K562 (cell line): ENCODE measurements around the gene SETD5. TPM values are rescaled to one million over a fixed set of nuclear protein-coding genes. Genes with fewer than 3 reads are reported as not detected.

ENCODE experiments used
- ATAC-seq: fragments of 200-7000 bp; cut with Tn5 transposase; 3 replicates; pipeline ENCODE4 v1.9.1; 2020; ENCODE audit warnings: moderate library complexity
- BruUV-seq: library from RNA; stranded (reverse); fragments of 400-500 nt; replicated peaks from 2 replicates; lab custom pipeline; 2021; lab: Mats Ljungman, UMichigan
- CTCF ChIA-PET: fragments of 300-600 bp; formaldehyde crosslinking; extraction: SDS; loops from one replicate; lab custom pipeline; 2021; ENCODE audit warnings: low intra/inter-chr PET ratio; lab: Yijun Ruan, JAX
- POLR2A ChIA-PET: fragments of 300-600, 350-650 bp; sonication (Branson Sonifier 250); formaldehyde crosslinking; extraction: SDS; loops from one replicate; lab custom pipeline; 2021; ENCODE audit warnings: antibody characterized with exemption, inconsistent platforms; lab: Yijun Ruan, JAX
- DNase-seq, 4 experiments: peaks; one replicate each; pipeline versions ENCODE4 v3.0.0 to v3.0.0-alpha.2; 2011 to 2018; ENCODE audit warnings: low spot score in 3 of 4, mixed read lengths in 3 of 4; ENCODE audit errors: extremely low read depth in 1 of 4
- FAIRE-seq: peaks from 2 replicates; lab custom pipeline; 2011; peaks lifted over from hg19 to GRCh38; lab: Jason Lieb, UNC
- H2AFZ ChIP-seq: 2 replicates; pipeline ENCODE4 v1.6.0; 2011; ENCODE audit warnings: low read depth, low read length, control low read depth, inconsistent platforms
- H3K27ac ChIP-seq: fragments of 200-600 bp; 3 replicates; pipeline ENCODE4 v1.8.0; 2011; ENCODE audit warnings: low read depth, mild to moderate bottlenecking, control low read depth, inconsistent platforms, low read length, moderate library complexity, mixed read lengths; ENCODE audit errors: extremely low read depth
- H3K27me3 ChIP-seq, 2 experiments: fragments of 300-600 bp in 1 of 2; 2 replicates in 1 of 2; 3 replicates in 1 of 2; pipeline versions ENCODE4 v1.6.0 to v1.8.0; 2011; ENCODE audit warnings: inconsistent platforms in 2 of 2, low read length in 2 of 2, mild to moderate bottlenecking in 1 of 2, mixed read lengths in 1 of 2, moderate library complexity in 1 of 2; ENCODE audit not compliant: control insufficient read depth in 2 of 2, insufficient read depth in 2 of 2
- H3K36me3 ChIP-seq: fragments of 300-600 bp; 3 replicates; pipeline ENCODE4 v1.8.0; 2011; ENCODE audit warnings: mild to moderate bottlenecking, low read length, inconsistent platforms; ENCODE audit not compliant: control insufficient read depth, insufficient read depth
- H3K4me1 ChIP-seq, 2 experiments: fragments of 200-600 bp in 1 of 2; replicated peaks in 1 of 2; 2 replicates in 1 of 2; 3 replicates in 1 of 2; pipeline versions ENCODE4 v1.5.1 to v1.8.0; 2011; ENCODE audit warnings: inconsistent platforms in 2 of 2, low read length in 2 of 2, mild to moderate bottlenecking in 1 of 2, mixed read lengths in 1 of 2, moderate library complexity in 1 of 2; ENCODE audit not compliant: control insufficient read depth in 2 of 2, insufficient read depth in 2 of 2
- H3K4me2 ChIP-seq: 2 replicates; pipeline ENCODE4 v1.6.1; 2011; ENCODE audit warnings: low read length, control low read depth, inconsistent platforms, mixed read lengths; ENCODE audit not compliant: insufficient read depth
- H3K4me3 ChIP-seq: fragments of 200-600 bp; sonication (generic), shearing (Covaris generic); 2 replicates; pipeline ENCODE4 v1.5.1; 2016; ENCODE audit warnings: control low read depth, inconsistent platforms
- H3K79me2 ChIP-seq: fragments of 200-600 bp; 3 replicates; pipeline ENCODE4 v1.8.0; 2011; ENCODE audit warnings: low read length, inconsistent platforms; ENCODE audit not compliant: control insufficient read depth, insufficient read depth
- H3K9ac ChIP-seq, 2 experiments: 2 replicates each; pipeline versions ENCODE4 v1.6.0 to v1.6.1; 2011; ENCODE audit warnings: low read depth in 2 of 2, low read length in 2 of 2, control low read depth in 1 of 2, inconsistent platforms in 1 of 2, mild to moderate bottlenecking in 1 of 2, mixed read lengths in 1 of 2; ENCODE audit not compliant: insufficient read depth in 1 of 2
- H3K9me1 ChIP-seq: one replicate; pipeline ENCODE4 v1.6.0; 2011; ENCODE audit warnings: inconsistent platforms, mild to moderate bottlenecking, low read length, moderate library complexity; ENCODE audit not compliant: control insufficient read depth, insufficient read depth
- H3K9me3 ChIP-seq: replicated peaks from 2 replicates; pipeline ENCODE4 v1.5.1; 2011; ENCODE audit warnings: low read depth, low read length, inconsistent platforms; ENCODE audit not compliant: control insufficient read depth, insufficient read depth
- H4K20me1 ChIP-seq: replicated peaks from 2 replicates; pipeline ENCODE4 v1.6.1; 2011; ENCODE audit warnings: low read length, inconsistent platforms, mixed read lengths; ENCODE audit not compliant: control insufficient read depth, insufficient read depth
- DMBX1 ChIP-seq: fragments of 250-450 bp; sonication (Bioruptor Pico); IDR thresholded peaks from 2 replicates; pipeline ENCODE4 v1.8.0; 2022; ENCODE audit warnings: inconsistent platforms, mild to moderate bottlenecking, moderate library complexity, borderline replicate concordance
- EHMT2 ChIP-seq: fragments of 450-650 bp; IDR thresholded peaks from 2 replicates; pipeline ENCODE4 v1.6.1; 2018; ENCODE audit warnings: antibody characterized with exemption
- FIP1L1 ChIP-seq: fragments of 200-400 bp; formaldehyde crosslinking; IDR thresholded peaks from 2 replicates; pipeline ENCODE4 v1.6.1; 2018; ENCODE audit warnings: mild to moderate bottlenecking, low read depth, low read length; ENCODE audit not compliant: poor library complexity, severe bottlenecking
- KLF6 ChIP-seq: fragments of 250-450 bp; sonication (Bioruptor Pico); IDR thresholded peaks from 2 replicates; pipeline ENCODE4 v1.4.0; 2020; ENCODE audit warnings: mild to moderate bottlenecking, moderate library complexity, borderline replicate concordance
- MCM7 ChIP-seq, 2 experiments: fragments of 450-650 bp; IDR thresholded peaks; 2 replicates each; pipeline ENCODE4 v1.6.1; 2016 to 2018
- NBN ChIP-seq: fragments of 450-650 bp; IDR thresholded peaks from 2 replicates; pipeline ENCODE4 v1.6.1; 2016; ENCODE audit warnings: low read depth, mild to moderate bottlenecking
- TAF1 ChIP-seq: IDR thresholded peaks from 2 replicates; pipeline ENCODE4 v1.6.1; 2011; ENCODE audit warnings: mild to moderate bottlenecking, low read length, moderate library complexity; ENCODE audit not compliant: insufficient read depth, control insufficient read depth, severe bottlenecking; ENCODE audit errors: extremely low read depth
- WGBS: fragments of 100-300 bp; shearing (Covaris generic); methylation state at CpG from one replicate; pipeline ENCODE4 v1.1.6; 2016; ENCODE audit warnings: low coverage, mixed read lengths; ENCODE audit not compliant: insufficient coverage; ENCODE audit errors: missing lambda C conversion rate; 5-methylcytosine and 5-hydroxymethylcytosine counted together
- in situ Hi-C: fragments of 300-500 bp; cut with MboI; formaldehyde crosslinking; loops from 4 replicates; pipeline ENCODE4 v1.15.0; 2018; ENCODE audit warnings: inconsistent platforms, mixed read lengths
- intact Hi-C: fragments of 100-400 bp; cut with micrococcal nuclease; formaldehyde crosslinking; loops from 2 replicates; pipeline ENCODE4 v1.14.2; 2022
- polyA plus RNA-seq, 8 experiments: library from polyadenylated mRNA; depleted of rRNA in 4 of 8; stranded (reverse) in 5 of 8; unstranded in 3 of 8; fragments of >200 nt; fragmentation: Nextera tagmentation in 2 of 8; fragmentation: Illumina TruSeq in 1 of 8; extraction: Ambion mirVana in 2 of 8; extraction: Trizol in 1 of 8; gene quantifications; 2 replicates each; pipeline versions ENCODE4 v1.2.1 to v1.2.3, GENCODE V29; 2011 to 2014; ENCODE audit warnings: inconsistent platforms in 1 of 8, missing spikeins in 1 of 8
- total RNA-seq, 7 experiments: library from RNA; depleted of rRNA in 6 of 7; stranded (reverse); fragments of >200 nt in 6 of 7; fragmentation: Illumina TruSeq in 2 of 7; extraction: Trizol in 2 of 7; gene quantifications; 2 replicates each; pipeline versions ENCODE4 v1.2.1 to v1.2.3, GENCODE V29; 2011 to 2021; ENCODE audit warnings: low replicate concordance in 1 of 7
- TF ChIP-seq, protein P1 (sequence below): fragments of 450-650 bp; IDR thresholded peaks from 2 replicates; pipeline ENCODE4 v1.6.1; 2016; ENCODE audit warnings: missing biosample characterization, missing genetic modification characterization

The SETD5 gene
- total and polyA plus RNA-seq, 9 of the 15 experiments (the other 6 are each of a cell fraction or from before 2014, with no cell fraction given), result 20.8 to 135 (median 87.2) TPM

DNA sequence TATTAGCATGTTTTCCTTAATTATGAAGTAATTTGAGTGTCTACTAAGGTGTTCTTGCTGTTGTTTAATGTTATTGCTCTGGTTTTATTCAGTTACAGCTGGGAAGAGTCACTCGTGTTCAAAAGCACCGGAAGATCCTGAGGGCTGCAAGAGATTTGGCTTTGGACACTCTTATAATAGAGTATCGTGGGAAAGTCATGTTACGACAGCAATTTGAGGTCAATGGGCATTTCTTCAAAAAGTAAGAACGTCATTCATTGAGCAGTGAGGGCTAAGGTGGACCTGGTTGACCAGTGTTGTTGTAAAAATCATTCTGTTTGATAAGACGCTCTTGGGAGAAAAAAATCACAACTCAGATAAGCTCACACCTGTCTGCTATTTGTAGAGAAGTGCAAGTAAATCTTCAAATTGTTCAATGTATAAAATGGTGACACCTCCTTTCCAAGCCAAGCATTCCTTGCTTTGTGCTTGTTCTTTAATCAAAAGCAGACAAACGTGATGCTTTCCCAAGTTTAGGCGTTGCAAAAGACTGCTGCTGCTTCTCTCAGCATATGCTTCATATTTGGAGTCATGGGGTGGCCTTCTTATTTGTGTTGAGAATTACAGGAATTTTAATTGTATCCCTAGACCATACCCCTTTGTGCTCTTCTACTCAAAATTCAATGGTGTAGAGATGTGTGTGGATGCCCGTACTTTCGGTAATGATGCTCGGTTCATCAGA, 44.2 kb downstream of the SETD5 start:
- Histone ChIP-seq H3K9me3 (no peaks in the 10 kb centered on the region), H2AFZ (no peak overlapping the region), H3K36me3 (peaks cover 94% of the 10 kb centered on the region), H3K27me3 (no peaks in the 10 kb centered on the region), H3K4me1 (no peaks in the 10 kb centered on the region), H3K9ac (no peak overlapping the region), H3K9me1 (no peaks in the 10 kb centered on the region), H3K27ac (no peak overlapping the region), H3K4me2 (no peak overlapping the region), H3K4me3 (no peak overlapping the region), H4K20me1 (peaks cover 8% of the 10 kb centered on the region; the same call in 1 of the 2 replicates), H3K79me2 (peaks cover 29% of the 10 kb centered on the region; the same call in 2 of the 3 replicates)
- POLR2A ChIA-PET, result interaction anchor here (0.6 to 1.5 kb wide), 4 partner anchors 8 to 79 kb away, joined by 3 to 5 read pairs (median 4); partner anchors contain the start of gene THUMPD3
- TF ChIP-seq DMBX1 (no peak), EHMT2 (no peak), KLF6 (CRISPR knock-in tag) (no peak), FIP1L1 (no peak), NBN (no peak), TAF1 (no peak), MCM7 (IDR thresholded peaks at IDR 0.05) (no peak)
- TF ChIP-seq, protein P1, sequence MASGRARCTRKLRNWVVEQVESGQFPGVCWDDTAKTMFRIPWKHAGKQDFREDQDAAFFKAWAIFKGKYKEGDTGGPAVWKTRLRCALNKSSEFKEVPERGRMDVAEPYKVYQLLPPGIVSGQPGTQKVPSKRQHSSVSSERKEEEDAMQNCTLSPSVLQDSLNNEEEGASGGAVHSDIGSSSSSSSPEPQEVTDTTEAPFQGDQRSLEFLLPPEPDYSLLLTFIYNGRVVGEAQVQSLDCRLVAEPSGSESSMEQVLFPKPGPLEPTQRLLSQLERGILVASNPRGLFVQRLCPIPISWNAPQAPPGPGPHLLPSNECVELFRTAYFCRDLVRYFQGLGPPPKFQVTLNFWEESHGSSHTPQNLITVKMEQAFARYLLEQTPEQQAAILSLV, result no peak
- intact Hi-C loops (loop anchor here (5.0 kb wide), 1 partner anchor 89 kb away; no protein-coding TSS in a partner anchor), in situ Hi-C loops (no loop called here)
- no TSS peak for BruUV-seq
- CTCF ChIA-PET, result no interaction called here
- FAIRE-seq (no peak), ATAC-seq (no peak), DNase-seq (no peak)
- WGBS, result 92% methylated on average over 11 of the region's 11 CpGs
